ENCODE results near the gene LY6G6F.

Gene LY6G6F

DNA sequence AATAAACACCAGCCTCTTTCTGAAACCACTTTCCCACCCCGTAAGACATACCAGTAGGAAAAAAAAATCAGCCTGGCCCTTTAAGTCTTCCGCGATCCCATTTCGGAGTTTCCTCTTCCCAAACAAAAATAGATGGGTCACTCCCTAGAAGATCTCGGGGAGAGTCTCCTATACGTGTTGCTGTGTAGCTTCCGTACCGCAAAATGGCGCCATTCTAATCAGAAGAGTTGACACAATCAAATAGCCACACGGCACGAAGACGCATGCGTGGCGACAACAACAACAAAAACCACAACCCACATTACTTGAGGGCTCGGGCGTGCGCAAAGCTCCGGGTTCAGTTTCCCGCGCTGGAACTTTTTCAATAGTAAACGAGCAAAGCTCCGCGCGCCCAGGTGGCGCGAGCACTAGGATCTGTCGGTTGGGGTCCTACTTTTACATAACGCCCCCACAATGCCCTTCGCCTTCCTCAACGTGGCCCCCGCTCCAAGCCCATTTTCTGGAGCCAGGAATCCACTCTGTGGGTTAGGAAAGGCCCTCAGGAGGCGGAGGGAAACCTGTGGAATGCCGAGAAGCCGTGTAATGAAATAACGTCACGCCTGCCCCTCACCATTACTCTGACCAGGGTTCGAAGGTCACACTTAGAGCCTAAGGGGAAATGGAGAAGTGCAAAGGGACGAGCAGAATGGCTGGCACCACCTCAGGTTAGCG, 41.7 kb upstream of the LY6G6F start, which contains the start of gene GPANK1:
TSS of gene GPANK1 (minus strand) at position 208 of the 711 bp plus-strand sequence. CDS start 519 bp downstream, outside the sequence.
- H3K27ac Mint-ChIP-seq: peak within 1 kb of the TSS; percentile 97
- no peaks in the 10 kb centered on the region for H3K27me3 Mint-ChIP-seq (ENCODE audit: low read depth)
- H3K4me3 Mint-ChIP-seq: peak within 1 kb of the TSS; percentile 98
- DNase-seq (ENCODE audit: low spot score): peak; percentile 92
- peaks cover 72% of the 10 kb centered on the region for H3K36me3 Mint-ChIP-seq (ENCODE audit: low read depth)
- peaks cover 55% of the 10 kb centered on the region for H3K4me1 Mint-ChIP-seq (ENCODE audit: low read depth)
- H3K9me3 Mint-ChIP-seq: no peaks in the 10 kb centered on the region

DNA sequence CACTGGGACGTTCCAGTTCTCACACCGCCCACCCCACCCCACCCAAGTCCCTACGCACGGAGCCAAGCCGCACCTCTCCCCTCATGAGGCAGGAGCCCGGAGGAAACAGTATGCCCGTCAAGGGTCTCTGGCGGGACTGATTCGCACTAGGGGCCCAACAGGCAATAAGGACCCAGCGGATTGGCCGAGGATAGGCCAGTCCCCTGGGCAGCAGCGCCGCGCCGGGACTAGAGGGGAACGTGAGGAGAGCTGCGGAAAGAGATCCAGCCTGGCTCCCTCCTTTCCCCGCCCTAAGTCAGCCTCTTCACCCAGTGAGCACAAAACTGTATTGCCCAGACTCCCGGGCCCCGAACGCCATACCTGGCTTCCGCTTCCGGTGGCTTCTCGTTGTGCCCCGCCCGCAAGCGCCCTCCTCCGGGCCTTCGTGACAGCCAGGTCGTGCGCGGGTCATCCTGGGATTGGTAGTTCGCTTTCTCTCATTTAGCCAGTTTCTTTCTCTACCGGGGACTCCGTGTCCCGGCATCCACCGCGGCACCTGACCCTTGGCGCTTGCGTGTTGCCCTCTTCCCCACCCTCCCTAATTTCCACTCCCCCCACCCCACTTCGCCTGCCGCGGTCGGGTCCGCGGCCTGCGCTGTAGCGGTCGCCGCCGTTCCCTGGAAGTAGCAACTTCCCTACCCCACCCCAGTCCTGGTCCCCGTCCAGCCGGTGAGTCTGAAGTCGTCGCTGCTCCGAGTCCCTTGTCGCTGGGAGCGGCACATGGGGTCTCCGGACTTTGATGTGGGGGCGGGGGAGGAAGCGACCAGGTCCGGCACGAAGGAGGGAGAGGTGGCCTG, 40.9 kb upstream of the LY6G6F start, which contains the start of gene CSNK2B:
TSS of gene CSNK2B (plus strand) at position 580 of the 836 bp plus-strand sequence. CDS start 752 bp downstream, outside the sequence.
- no peaks in the 10 kb centered on the region for H3K27me3 Mint-ChIP-seq (ENCODE audit: low read depth)
- H3K9me3 Mint-ChIP-seq: no peaks in the 10 kb centered on the region
- peak; percentile 98 for DNase-seq (ENCODE audit: low spot score)
- peak within 1 kb of the TSS; percentile 97 for H3K27ac Mint-ChIP-seq
- H3K4me3 Mint-ChIP-seq: peak within 1 kb of the TSS; percentile 98
- H3K4me1 Mint-ChIP-seq (ENCODE audit: low read depth): peaks cover 53% of the 10 kb centered on the region
- peaks cover 75% of the 10 kb centered on the region for H3K36me3 Mint-ChIP-seq (ENCODE audit: low read depth)

DNA sequence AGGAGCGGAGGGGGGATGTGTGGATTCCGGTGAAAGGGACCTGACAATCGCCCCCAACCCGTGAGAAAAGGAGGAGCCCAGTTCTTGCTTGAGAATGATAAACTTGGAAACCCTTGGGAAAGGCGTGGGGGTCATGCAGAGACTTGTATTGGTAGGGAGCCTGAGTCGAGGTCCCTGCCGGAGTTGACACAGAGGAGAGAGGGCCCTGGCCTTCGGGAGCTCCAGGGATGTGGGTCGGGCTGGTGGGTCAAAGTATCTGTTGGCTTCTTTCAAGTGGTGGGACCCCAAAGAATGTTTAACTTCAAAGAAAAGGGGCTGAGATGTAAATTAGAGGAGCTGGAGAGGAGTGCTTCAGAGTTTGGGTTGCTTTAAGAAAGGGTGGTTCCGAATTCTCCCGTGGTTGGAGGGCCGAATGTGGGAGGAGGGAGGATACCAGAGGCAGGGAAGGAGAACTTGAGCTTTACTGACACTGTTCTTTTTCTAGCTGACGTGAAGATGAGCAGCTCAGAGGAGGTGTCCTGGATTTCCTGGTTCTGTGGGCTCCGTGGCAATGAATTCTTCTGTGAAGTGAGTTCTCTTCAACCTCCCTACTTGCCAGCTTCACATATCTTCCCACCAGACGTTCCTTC, 40.2 kb upstream of the LY6G6F start:
- H3K9me3 Mint-ChIP-seq: no peaks in the 10 kb centered on the region
- H3K27ac Mint-ChIP-seq: peak overlapping the region; percentile 97
- H3K27me3 Mint-ChIP-seq (ENCODE audit: low read depth): no peaks in the 10 kb centered on the region
- peaks cover 47% of the 10 kb centered on the region for H3K4me1 Mint-ChIP-seq (ENCODE audit: low read depth)
- no peak for DNase-seq (ENCODE audit: low spot score)
- peak overlapping the region; percentile 98 for H3K4me3 Mint-ChIP-seq
- peaks cover 81% of the 10 kb centered on the region for H3K36me3 Mint-ChIP-seq (ENCODE audit: low read depth)

DNA sequence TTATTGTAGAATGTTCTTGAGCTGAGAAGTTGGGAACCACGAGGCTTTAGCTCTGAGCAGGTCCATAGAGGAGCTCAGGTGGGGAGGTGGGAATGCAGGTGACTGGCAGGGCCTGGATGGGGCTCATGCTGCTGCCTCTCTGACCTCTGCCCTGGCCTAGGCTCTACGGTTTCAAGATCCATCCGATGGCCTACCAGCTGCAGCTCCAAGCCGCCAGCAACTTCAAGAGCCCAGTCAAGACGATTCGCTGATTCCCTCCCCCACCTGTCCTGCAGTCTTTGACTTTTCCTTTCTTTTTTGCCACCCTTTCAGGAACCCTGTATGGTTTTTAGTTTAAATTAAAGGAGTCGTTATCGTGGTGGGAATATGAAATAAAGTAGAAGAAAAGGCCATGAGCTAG, 37.0 kb upstream of the LY6G6F start, which contains the start of gene LY6G5B:
TSS of gene LY6G5B (plus strand) at position 301 of the 400 bp plus-strand sequence. CDS start 975 bp downstream, outside the sequence.
- Mint-ChIP-seq H3K4me3 (no peak within 1 kb of the TSS), H3K27ac (no peak within 1 kb of the TSS), H3K27me3 (ENCODE audit: low read depth) (no peaks in the 10 kb centered on the region)

DNA sequence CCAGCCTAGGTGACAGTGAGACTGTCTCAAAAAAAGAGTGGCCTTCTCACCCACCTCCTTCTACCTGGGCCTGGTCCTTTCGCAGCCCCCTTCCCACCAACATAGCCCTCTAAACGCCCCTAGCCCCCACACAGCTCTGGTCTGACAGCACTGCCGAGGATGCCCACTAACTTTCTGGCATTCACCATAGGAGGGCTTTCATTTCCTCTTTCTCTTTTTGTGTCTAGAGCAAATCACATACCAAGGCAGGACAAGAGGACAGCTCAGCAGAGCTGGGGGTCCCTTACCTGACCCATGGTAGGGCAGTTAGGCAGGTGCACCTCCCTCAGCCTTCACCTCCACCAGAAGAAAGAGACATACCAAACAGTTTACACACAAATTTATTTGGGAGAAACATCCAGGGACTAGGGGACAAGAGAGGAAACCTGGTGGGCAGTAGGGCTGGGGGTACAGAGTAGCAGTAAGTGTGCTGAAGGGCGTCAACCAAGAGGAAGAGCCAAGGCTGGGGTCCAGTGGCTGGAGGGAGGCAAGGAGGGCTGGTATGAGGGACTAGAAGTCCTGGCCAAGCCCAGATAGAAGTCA, 30.3 kb upstream of the LY6G6F start:
- H3K9me3 Mint-ChIP-seq: no peaks in the 10 kb centered on the region
- peaks cover 17% of the 10 kb centered on the region for H3K36me3 Mint-ChIP-seq (ENCODE audit: low read depth)
- no peak for DNase-seq (ENCODE audit: low spot score)
- no peak overlapping the region for H3K27ac Mint-ChIP-seq
- H3K27me3 Mint-ChIP-seq (ENCODE audit: low read depth): no peaks in the 10 kb centered on the region
- peaks cover 20% of the 10 kb centered on the region for H3K4me1 Mint-ChIP-seq (ENCODE audit: low read depth)
- H3K4me3 Mint-ChIP-seq: no peak overlapping the region

More for the DNA sequence above, 37.0 kb upstream of the LY6G6F start, which contains the start of gene LY6G5B:
- peaks cover 27% of the 10 kb centered on the region for H3K4me1 Mint-ChIP-seq (ENCODE audit: low read depth)
- no peak for DNase-seq (ENCODE audit: low spot score)
- no peaks in the 10 kb centered on the region for H3K9me3 Mint-ChIP-seq
- H3K36me3 Mint-ChIP-seq (ENCODE audit: low read depth): peaks cover 70% of the 10 kb centered on the region

DNA sequence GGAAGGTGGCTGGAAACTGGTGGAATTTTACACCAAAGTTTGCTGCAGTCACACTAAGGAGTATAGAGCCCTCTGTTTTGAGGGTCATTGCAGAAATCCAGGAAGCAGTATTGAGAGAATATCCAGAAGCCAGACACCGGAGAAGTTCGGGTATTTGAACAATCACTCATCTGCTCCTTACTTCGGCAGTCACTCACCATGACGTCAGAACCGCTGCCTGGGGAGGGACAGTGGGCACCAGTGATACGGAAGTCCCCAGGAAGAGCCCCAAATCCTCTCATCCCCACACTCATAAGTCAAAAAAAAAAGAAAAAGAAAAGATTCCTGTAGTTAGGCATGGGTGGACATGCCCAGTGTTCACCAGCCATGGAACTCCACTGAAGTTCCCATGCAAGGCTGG, 29.8 kb upstream of the LY6G6F start:
- Mint-ChIP-seq H3K9me3 (no peaks in the 10 kb centered on the region), H3K4me3 (no peak overlapping the region), H3K36me3 (ENCODE audit: low read depth) (peaks cover 14% of the 10 kb centered on the region), H3K27me3 (ENCODE audit: low read depth) (no peaks in the 10 kb centered on the region), H3K4me1 (ENCODE audit: low read depth) (peaks cover 22% of the 10 kb centered on the region), H3K27ac (no peak overlapping the region)
- no peak for DNase-seq (ENCODE audit: low spot score)

DNA sequence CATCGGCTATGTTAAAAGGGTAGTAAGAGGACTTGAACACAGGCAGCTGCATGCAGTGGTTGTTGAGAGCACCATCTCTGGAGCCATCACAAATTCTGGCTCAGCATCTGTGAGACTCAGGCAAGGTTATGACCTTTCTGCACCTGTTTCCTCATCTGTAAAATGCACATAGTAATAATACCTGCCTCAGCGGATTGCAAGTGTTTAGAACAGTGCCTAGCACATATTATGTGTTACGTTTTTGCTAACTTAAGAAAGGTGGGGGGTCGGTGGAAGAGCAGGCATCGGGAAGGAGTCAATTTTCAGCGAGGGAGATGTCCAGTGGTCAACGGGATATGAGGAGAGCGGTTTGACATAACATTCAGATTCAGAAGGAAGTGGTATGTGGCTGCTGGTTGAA, 28.7 kb upstream of the LY6G6F start:
- H3K27me3 Mint-ChIP-seq (ENCODE audit: low read depth): no peaks in the 10 kb centered on the region
- no peak overlapping the region for H3K27ac Mint-ChIP-seq
- H3K4me1 Mint-ChIP-seq (ENCODE audit: low read depth): peaks cover 22% of the 10 kb centered on the region
- no peak for DNase-seq (ENCODE audit: low spot score)
- peaks cover 6% of the 10 kb centered on the region for H3K36me3 Mint-ChIP-seq (ENCODE audit: low read depth)
- no peak overlapping the region for H3K4me3 Mint-ChIP-seq
- H3K9me3 Mint-ChIP-seq: no peaks in the 10 kb centered on the region

DNA sequence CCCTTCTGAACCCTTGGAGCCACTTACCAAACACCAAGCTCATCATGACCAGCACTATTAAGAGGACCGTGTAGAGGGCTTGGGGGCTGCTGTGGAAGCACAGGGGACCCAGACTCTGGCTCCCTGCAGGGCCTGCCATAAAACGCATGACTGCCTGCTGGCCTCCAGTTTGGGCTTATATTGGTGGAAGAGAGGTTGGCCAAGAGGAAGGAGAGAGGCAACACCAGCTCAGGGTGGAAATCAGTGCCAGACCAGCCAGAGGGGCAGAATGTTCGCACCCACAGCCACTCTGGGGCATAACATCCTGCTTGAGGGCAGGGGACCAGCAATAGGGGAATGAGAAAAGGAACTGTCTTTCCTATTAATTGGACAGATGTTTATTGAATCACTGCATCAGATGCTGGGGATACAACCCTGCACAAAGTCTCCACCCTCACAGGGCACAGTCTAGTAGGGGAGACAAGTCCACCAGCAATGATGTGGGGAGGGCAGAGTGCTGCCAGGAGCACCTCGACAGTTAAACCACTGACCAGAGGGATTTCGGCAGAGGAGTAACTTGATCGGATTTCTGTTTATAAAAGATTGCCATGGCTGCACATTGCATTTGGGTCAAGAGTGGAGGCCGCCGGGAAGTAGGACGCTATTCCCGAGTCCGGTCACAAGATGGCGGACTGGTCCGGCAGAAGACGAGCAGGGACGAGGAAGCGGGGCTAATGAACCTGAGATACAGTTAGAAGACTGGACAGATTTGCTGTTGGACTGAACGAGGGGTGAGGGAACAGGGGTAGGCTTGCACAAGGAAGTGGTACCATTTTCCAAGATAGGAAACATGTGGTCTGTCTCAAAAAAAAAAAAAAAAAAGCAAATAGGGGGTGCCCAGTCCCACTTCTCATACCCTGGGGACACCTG, 26.2 kb upstream of the LY6G6F start, which contains the start of gene LY6G5C:
TSS of gene LY6G5C (minus strand) at position 842 of the 909 bp plus-strand sequence. CDS start at position 148, 694 bp downstream.
- Mint-ChIP-seq H3K4me1 (ENCODE audit: low read depth) (peaks cover 22% of the 10 kb centered on the region), H3K4me3 (peak within 1 kb of the TSS; percentile 74), H3K36me3 (ENCODE audit: low read depth) (peaks cover 4% of the 10 kb centered on the region), H3K27me3 (ENCODE audit: low read depth) (no peaks in the 10 kb centered on the region), H3K9me3 (no peaks in the 10 kb centered on the region), H3K27ac (peak within 1 kb of the TSS; percentile 73)
- DNase-seq (ENCODE audit: low spot score): peak; percentile 50

DNA sequence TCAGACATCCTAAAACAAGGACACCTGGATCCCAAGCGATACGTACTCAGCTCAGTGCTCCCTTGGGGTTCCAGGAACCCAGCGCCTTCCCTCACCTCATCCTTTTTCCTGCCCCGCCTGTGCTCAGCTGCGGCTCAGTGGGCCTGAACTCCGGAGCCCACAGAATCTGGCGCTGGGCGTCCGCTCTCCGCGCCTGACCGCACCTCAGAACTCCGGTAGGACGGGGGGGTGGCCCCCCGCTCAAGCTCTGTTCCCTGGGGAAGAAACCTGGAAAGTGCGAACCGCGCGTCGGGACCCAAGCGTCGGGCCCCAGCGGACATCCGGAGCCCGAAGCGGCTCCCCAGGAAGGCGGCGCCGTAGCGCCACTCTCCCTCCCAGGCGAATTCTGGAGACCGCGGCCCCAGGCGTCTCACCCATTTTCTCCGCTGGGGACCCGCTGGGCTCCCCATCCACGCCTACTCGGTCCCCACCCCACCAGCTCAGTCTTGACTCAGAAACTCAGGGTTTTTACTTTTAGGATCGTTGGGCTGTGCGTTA, 25.5 kb upstream of the LY6G6F start:
- H3K4me1 Mint-ChIP-seq (ENCODE audit: low read depth): peaks cover 22% of the 10 kb centered on the region

DNA sequence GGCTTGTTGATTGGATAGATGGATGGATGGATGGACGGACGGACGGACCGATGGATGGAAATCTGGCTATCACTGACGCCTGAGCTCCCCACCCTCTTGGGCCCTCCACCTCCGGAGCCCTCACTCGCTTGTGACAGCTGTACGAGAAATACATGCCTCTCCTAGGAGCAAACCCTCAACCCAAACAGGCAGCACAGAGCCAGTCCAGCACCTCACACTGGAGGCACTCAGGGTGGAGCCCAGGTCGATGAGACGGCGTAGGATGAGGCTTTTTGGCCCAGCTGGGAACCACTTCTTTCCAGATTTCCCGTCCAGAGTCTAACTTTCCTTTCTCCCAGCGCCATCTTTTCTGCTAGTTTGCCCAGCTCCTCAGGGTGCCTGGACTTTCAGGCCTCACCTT, 23.1 kb upstream of the LY6G6F start:
- H3K4me1 Mint-ChIP-seq (ENCODE audit: low read depth): peaks cover 17% of the 10 kb centered on the region
- no peaks in the 10 kb centered on the region for H3K9me3 Mint-ChIP-seq
- peaks cover 21% of the 10 kb centered on the region for H3K36me3 Mint-ChIP-seq (ENCODE audit: low read depth)
- no peak overlapping the region for H3K27ac Mint-ChIP-seq
- DNase-seq (ENCODE audit: low spot score): no peak
- H3K4me3 Mint-ChIP-seq: no peak overlapping the region
- H3K27me3 Mint-ChIP-seq (ENCODE audit: low read depth): no peaks in the 10 kb centered on the region

More for the DNA sequence above, 25.5 kb upstream of the LY6G6F start:
- Mint-ChIP-seq H3K9me3 (no peaks in the 10 kb centered on the region), H3K4me3 (peak overlapping the region; percentile 74), H3K36me3 (ENCODE audit: low read depth) (peaks cover 9% of the 10 kb centered on the region), H3K27me3 (ENCODE audit: low read depth) (no peaks in the 10 kb centered on the region), H3K27ac (peak overlapping the region; percentile 34)
- DNase-seq (ENCODE audit: low spot score): peak; percentile 36

DNA sequence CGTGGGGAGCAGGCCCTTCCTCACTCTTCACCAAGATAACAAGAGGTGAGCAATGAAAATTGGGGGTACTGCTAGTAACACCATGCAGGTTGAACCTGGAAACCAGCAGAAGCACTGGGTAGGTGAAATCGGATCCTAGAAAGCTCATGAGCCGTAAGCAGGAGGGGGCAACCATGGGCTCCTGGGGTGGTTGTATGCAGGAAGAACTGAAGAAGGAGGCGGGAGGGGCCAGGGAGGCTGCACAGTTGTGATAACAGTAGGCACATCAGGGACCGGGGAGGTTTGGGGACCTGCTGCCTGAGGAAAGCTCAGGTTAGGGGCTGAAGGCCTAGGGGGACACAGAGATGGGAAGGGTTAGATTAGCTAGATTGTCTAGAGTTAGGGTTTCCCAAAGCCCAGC, 20.2 kb upstream of the LY6G6F start:
- peaks cover 38% of the 10 kb centered on the region for H3K36me3 Mint-ChIP-seq (ENCODE audit: low read depth)
- no peaks in the 10 kb centered on the region for H3K27me3 Mint-ChIP-seq (ENCODE audit: low read depth)
- DNase-seq (ENCODE audit: low spot score): no peak
- H3K27ac Mint-ChIP-seq: no peak overlapping the region
- H3K4me3 Mint-ChIP-seq: no peak overlapping the region
- peaks cover 2% of the 10 kb centered on the region for H3K4me1 Mint-ChIP-seq (ENCODE audit: low read depth)
- no peaks in the 10 kb centered on the region for H3K9me3 Mint-ChIP-seq

DNA sequence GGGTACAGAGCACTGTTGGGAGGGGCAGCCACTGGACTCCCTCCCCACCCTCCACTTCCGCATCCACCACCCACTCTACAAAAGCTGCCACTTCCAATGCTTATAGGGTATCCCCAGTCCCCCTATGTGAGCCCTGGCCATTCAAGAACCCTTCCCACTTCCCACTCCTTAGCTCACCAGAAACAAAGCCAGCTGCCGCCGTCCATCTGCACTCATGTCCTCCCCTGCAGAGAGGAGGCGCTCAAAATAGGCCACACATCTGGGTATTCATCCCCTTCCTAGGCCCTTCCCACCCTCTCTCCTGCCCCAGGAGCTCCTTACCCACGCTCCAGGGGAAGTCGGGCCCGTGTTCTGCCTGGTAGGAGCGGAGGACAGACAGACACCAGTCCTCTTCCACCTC, 19.3 kb upstream of the LY6G6F start:
- DNase-seq (ENCODE audit: low spot score): no peak
- no peaks in the 10 kb centered on the region for H3K4me1 Mint-ChIP-seq (ENCODE audit: low read depth)
- peaks cover 39% of the 10 kb centered on the region for H3K36me3 Mint-ChIP-seq (ENCODE audit: low read depth)
- no peaks in the 10 kb centered on the region for H3K9me3 Mint-ChIP-seq
- H3K27me3 Mint-ChIP-seq (ENCODE audit: low read depth): no peaks in the 10 kb centered on the region
- no peak overlapping the region for H3K4me3 Mint-ChIP-seq
- H3K27ac Mint-ChIP-seq: no peak overlapping the region

Measured in T-helper 2 cell treated with Interferon-gamma antibody and Interleukin-4, amounts not matched to agents 5 μg/mL and 100 μg/mL, for 36 hours (primary cell).